Activated CD8-positive, alpha-beta T cell treated with anti-CD3 and anti-CD28 coated beads for 36 hours (primary cell): ENCODE data around the gene RNASE7. TPM values are rescaled to one million over a fixed set of nuclear protein-coding genes. Genes with fewer than 3 reads are reported as not detected.

ENCODE experiments used
- ATAC-seq: fragments of 200-7000 bp; cut with Tn5 transposase; one replicate; pipeline ENCODE4 v1.10.0; 2021; ENCODE audit warnings: mild to moderate bottlenecking, moderate library complexity
- CTCF ChIA-PET: fragments of 350-600 bp; sonication (Branson Sonifier 250); formaldehyde crosslinking; loops from one replicate; lab custom pipeline; 2021; ENCODE audit warnings: antibody characterized with exemption; lab: Charles Lee
- POLR2A ChIA-PET: fragments of 350-600 bp; sonication (Branson Sonifier 250); formaldehyde crosslinking; loops from one replicate; lab custom pipeline; 2021; ENCODE audit warnings: antibody characterized with exemption; lab: Charles Lee
- DNase-seq: peaks from one replicate; pipeline ENCODE4 v3.0.0-alpha.2; 2020
- H3K27ac Mint-ChIP-seq: one replicate; pipeline ENCODE4 v1.8.0; 2021; ENCODE audit warnings: mild to moderate bottlenecking, mixed read lengths
- H3K27me3 Mint-ChIP-seq: one replicate; pipeline ENCODE4 v1.8.0; 2021; ENCODE audit warnings: mixed read lengths
- H3K36me3 Mint-ChIP-seq: one replicate; pipeline ENCODE4 v1.8.0; 2021; ENCODE audit warnings: low read depth, mixed read lengths
- H3K4me1 Mint-ChIP-seq: one replicate; pipeline ENCODE4 v1.8.0; 2021; ENCODE audit warnings: low read depth, mixed read lengths
- H3K4me3 Mint-ChIP-seq: one replicate; pipeline ENCODE4 v1.8.0; 2021; ENCODE audit warnings: mild to moderate bottlenecking, moderate library complexity, mixed read lengths
- H3K9me3 Mint-ChIP-seq: one replicate; pipeline ENCODE4 v1.8.0; 2021; ENCODE audit warnings: mixed read lengths
- intact Hi-C: fragments of 100-400 bp; cut with micrococcal nuclease; formaldehyde crosslinking; loops from one replicate; pipeline ENCODE4 v1.10.0; 2022
- total RNA-seq, 2 experiments: library from RNA; stranded (reverse); gene quantifications; one replicate each; pipeline ENCODE4 v1.2.3, GENCODE V29; 2021
- TF ChIP-seq, protein P1 (sequence below): fragments of 200-600 bp; IDR thresholded peaks from one replicate; pipeline ENCODE4 v1.8.0; 2022; ENCODE audit warnings: antibody characterized with exemption, mild to moderate bottlenecking

Gene RNASE7
- total RNA-seq, 2 experiments from 2014 or later, result not detected

DNA sequence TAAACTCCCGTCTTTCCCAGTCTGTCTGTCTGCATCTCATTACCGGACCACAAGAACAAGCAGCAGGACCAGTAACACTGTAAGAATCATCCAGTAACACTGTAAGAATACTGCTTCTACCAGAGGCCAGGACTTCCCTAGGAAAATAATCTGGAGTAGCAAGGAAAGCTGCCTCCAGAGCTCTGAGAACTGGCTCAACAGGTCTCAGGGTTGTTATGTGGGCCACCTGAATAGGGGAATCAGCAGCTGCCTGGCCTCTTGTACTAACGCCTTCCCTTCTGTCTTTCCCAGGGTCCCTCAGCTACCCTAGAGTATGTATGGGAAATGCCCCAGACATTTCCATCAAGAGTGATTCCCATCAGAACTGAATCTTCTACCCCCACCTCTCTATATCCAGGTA lies 44.0 kb upstream of the RNASE7 start:
- H3K27me3 Mint-ChIP-seq, result no peaks in the 10 kb centered on the region
- H3K36me3 Mint-ChIP-seq, result peaks cover 32% of the 10 kb centered on the region
- no peaks in the 10 kb centered on the region for H3K9me3 Mint-ChIP-seq
- H3K4me3 Mint-ChIP-seq, result no peak overlapping the region
- TF ChIP-seq, protein P1, sequence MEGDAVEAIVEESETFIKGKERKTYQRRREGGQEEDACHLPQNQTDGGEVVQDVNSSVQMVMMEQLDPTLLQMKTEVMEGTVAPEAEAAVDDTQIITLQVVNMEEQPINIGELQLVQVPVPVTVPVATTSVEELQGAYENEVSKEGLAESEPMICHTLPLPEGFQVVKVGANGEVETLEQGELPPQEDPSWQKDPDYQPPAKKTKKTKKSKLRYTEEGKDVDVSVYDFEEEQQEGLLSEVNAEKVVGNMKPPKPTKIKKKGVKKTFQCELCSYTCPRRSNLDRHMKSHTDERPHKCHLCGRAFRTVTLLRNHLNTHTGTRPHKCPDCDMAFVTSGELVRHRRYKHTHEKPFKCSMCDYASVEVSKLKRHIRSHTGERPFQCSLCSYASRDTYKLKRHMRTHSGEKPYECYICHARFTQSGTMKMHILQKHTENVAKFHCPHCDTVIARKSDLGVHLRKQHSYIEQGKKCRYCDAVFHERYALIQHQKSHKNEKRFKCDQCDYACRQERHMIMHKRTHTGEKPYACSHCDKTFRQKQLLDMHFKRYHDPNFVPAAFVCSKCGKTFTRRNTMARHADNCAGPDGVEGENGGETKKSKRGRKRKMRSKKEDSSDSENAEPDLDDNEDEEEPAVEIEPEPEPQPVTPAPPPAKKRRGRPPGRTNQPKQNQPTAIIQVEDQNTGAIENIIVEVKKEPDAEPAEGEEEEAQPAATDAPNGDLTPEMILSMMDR, result no peak
- intact Hi-C loops, result no loop called here
- ChIA-PET CTCF (interaction anchor here (1.2 to 12.6 kb wide), 8 partner anchors 17 to 106 kb away, joined by 3 to 208 read pairs (median 6); no protein-coding TSS in a partner anchor), POLR2A (interaction anchor here (0.8 to 1.7 kb wide), 3 partner anchors 8 to 91 kb away, joined by 3 to 4 read pairs (median 4); partner anchors contain the start of gene METTL17)
- DNase-seq (no peak), ATAC-seq (no peak)
- peak overlapping the region; percentile 19 for H3K27ac Mint-ChIP-seq
- H3K4me1 Mint-ChIP-seq, result peaks cover 10% of the 10 kb centered on the region

DNA sequence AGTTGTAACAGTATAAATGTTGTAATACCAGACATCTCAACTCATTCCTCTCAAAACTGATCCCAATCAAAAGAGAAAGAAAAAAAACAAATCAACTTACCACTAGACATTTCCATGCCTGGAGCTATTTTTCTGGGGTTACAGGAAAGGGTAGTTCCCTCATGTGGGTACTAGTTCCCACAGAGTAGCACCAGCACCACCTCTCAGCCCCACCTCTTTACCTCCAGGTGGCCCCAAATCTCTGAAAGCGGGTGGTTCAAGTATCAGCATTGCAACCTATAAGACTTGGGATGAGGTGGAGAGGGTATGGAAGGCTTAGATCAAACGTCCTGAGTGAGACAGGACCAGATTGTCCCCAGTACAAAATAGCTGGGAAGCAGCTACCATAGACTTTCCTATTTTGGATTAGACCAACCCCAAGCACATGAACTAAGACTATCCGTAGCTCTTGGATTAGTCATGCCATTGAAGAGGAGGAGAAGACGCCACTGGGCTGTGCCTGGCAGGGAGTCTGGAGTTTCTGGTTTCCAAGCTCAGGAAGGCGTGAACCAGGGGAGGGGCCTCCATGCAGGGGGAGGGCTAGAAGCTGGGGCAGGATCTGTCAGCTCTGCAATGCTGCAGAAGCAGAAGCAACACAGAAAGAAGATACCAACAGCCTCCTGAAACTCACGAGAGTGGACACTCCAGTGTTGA lies 43.3 kb upstream of the RNASE7 start, which contains the start of gene SLC39A2:
Gene SLC39A2 (plus strand): TSS at position 620 of the 693 bp plus-strand sequence. CDS start 154 bp downstream, outside the sequence.
- Mint-ChIP-seq H3K27ac (peak within 1 kb of the TSS; percentile 19), H3K4me3 (no peak within 1 kb of the TSS), H3K9me3 (no peaks in the 10 kb centered on the region), H3K4me1 (peaks cover 8% of the 10 kb centered on the region), H3K27me3 (no peaks in the 10 kb centered on the region), H3K36me3 (peaks cover 29% of the 10 kb centered on the region)
- POLR2A ChIA-PET, result interaction anchor here (0.6 to 1.7 kb wide), 4 partner anchors 9 to 90 kb away, joined by 3 to 4 read pairs (median 4); partner anchors contain the start of gene METTL17
- TF ChIP-seq, protein P1, result no peak
- CTCF ChIA-PET, result interaction anchor here (1.2 to 12.6 kb wide), 8 partner anchors 17 to 105 kb away, joined by 3 to 208 read pairs (median 6); no protein-coding TSS in a partner anchor
- no peak for ATAC-seq
- no peak for DNase-seq
- intact Hi-C loops, result no loop called here

DNA sequence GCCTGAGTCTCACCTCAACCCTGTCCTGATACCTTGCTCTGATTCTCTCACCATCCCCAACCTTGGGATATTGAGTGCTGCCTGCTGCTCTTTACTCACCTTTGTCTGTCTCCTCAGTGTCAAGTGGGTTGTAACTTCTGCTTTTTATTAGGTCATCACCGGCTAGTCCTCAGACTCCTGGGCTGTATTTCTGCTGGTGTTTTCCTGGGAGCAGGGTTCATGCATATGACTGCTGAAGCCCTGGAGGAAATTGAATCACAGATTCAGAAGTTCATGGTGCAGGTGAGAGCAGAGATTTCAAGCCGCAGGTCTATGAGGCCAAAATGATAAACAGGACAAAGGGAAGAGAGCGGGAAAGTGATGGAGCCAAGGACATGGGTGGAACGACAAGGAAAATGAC lies 42.6 kb upstream of the RNASE7 start:
- TF ChIP-seq, protein P1, result no peak
- Mint-ChIP-seq H3K27me3 (no peaks in the 10 kb centered on the region), H3K36me3 (peaks cover 23% of the 10 kb centered on the region), H3K27ac (no peak overlapping the region), H3K9me3 (no peaks in the 10 kb centered on the region), H3K4me3 (no peak overlapping the region), H3K4me1 (peaks cover 7% of the 10 kb centered on the region)
- ChIA-PET CTCF (interaction anchor here (1.4 to 12.6 kb wide), 5 partner anchors 16 to 94 kb away, joined by 3 to 208 read pairs (median 7); no protein-coding TSS in a partner anchor), POLR2A (interaction anchor here (1.0 to 1.7 kb wide), 3 partner anchors 10 to 90 kb away, joined by 3 to 4 read pairs (median 4); partner anchors contain the start of gene METTL17)
- no peak for DNase-seq
- ATAC-seq, result no peak
- intact Hi-C loops, result no loop called here

DNA sequence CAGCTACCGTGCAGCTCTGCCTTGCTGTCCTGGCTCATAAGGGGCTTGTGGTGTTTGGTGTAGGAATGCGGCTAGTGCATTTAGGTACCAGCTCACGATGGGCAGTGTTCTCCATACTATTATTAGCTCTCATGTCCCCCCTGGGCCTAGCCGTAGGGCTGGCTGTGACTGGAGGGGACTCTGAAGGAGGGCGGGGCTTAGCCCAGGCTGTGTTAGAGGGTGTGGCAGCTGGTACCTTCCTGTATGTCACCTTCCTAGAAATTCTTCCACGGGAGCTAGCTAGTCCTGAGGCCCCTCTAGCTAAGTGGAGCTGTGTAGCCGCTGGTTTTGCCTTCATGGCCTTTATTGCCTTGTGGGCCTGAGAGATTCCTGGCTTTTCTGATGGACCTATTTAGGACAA lies 40.9 kb upstream of the RNASE7 start:
- ATAC-seq, result no peak
- DNase-seq, result no peak
- CTCF ChIA-PET, result interaction anchor here (1.3 to 12.6 kb wide), 2 partner anchors 14 to 29 kb away, joined by 3 to 208 read pairs; no protein-coding TSS in a partner anchor
- no peaks in the 10 kb centered on the region for H3K9me3 Mint-ChIP-seq
- no peak overlapping the region for H3K4me3 Mint-ChIP-seq
- H3K4me1 Mint-ChIP-seq, result peaks cover 3% of the 10 kb centered on the region
- POLR2A ChIA-PET, result no interaction called here
- H3K27me3 Mint-ChIP-seq, result no peaks in the 10 kb centered on the region
- intact Hi-C loops, result no loop called here
- TF ChIP-seq, protein P1, result no peak
- H3K27ac Mint-ChIP-seq, result no peak overlapping the region
- H3K36me3 Mint-ChIP-seq, result peaks cover 7% of the 10 kb centered on the region
